Stomach (tissue), 4 donors: Measurements from ENCODE around the gene SARS1.

Experiments used
- CTCF ChIP-seq, 7 experiments: fragments of 450-650 bp in 4 of 7; fragments of 200-600 bp in 3 of 7; sonication (generic) in 3 of 7; IDR thresholded peaks; one replicate each; pipeline ENCODE4 v1.5.1; 2016 to 2019; ENCODE audit warnings: antibody characterized with exemption in 7 of 7, control low read depth in 2 of 7, mild to moderate bottlenecking in 1 of 7
- EP300 ChIP-seq: sonication (generic); formaldehyde crosslinking; IDR thresholded peaks from one replicate; pipeline ENCODE4 v1.6.1; 2017; ENCODE audit warnings: antibody characterized with exemption
- POLR2A ChIP-seq, 4 donors: fragments of 450-650 bp; IDR thresholded peaks; one replicate each; pipeline ENCODE4 v1.6.1; 2016; ENCODE audit warnings: antibody characterized with exemption in 4 of 4, control low read depth in 2 of 4, mild to moderate bottlenecking in 1 of 4, moderate library complexity in 1 of 4
- POLR2AphosphoS5 ChIP-seq, 3 donors: sonication (generic); formaldehyde crosslinking; IDR thresholded peaks; one replicate each; pipeline ENCODE4 v1.6.1; 2016; ENCODE audit warnings: antibody characterized with exemption in 3 of 3

GRCh38 chr1:109283748-109284600 lies 70.3 kb downstream of the SARS1 start:
- TF ChIP-seq CTCF (IDR thresholded peaks at IDR 0.05) (no peak), POLR2AphosphoS5 (IDR thresholded peaks at IDR 0.05) (no peak), POLR2A (IDR thresholded peaks at IDR 0.05) (no peak), EP300 (no peak)
